Astrocyte (in vitro differentiated cells and primary cell): ENCODE measurements around the gene LIF. TPM values are rescaled to one million over a fixed set of nuclear protein-coding genes. Genes with fewer than 3 reads are reported as not detected.
A peak's percentile ranks its signal among the peaks of the same experiment; 100 is the strongest.

Source experiments
- DNase-seq: peaks from one replicate; pipeline ENCODE4 v3.0.0-alpha.2; 2010; ENCODE audit warnings: low read depth
- FAIRE-seq: peaks from 2 replicates; lab custom pipeline; 2011; peaks lifted over from hg19 to GRCh38; lab: Jason Lieb, UNC
- H2AFZ ChIP-seq: 2 replicates; pipeline ENCODE4 v1.6.0; 2012; ENCODE audit warnings: low read depth, low read length, inconsistent platforms
- H3K27ac ChIP-seq: 2 replicates; pipeline ENCODE4 v1.5.1; 2011; ENCODE audit warnings: low read depth, low read length, inconsistent platforms
- H3K27me3 ChIP-seq: 2 replicates; pipeline ENCODE4 v1.6.0; 2011; ENCODE audit warnings: low read length, inconsistent platforms; ENCODE audit not compliant: insufficient read depth
- H3K36me3 ChIP-seq: 2 replicates; pipeline ENCODE4 v1.5.1; 2011; ENCODE audit warnings: low read length, inconsistent platforms; ENCODE audit not compliant: insufficient read depth
- H3K4me1 ChIP-seq: 2 replicates; pipeline ENCODE4 v1.5.1; 2011; ENCODE audit warnings: low read length, inconsistent platforms; ENCODE audit not compliant: insufficient read depth
- H3K4me2 ChIP-seq: 2 replicates; pipeline ENCODE4 v1.6.0; 2012; ENCODE audit warnings: low read length, inconsistent platforms
- H3K4me3 ChIP-seq: 2 replicates; pipeline ENCODE4 v1.5.1; 2011; ENCODE audit warnings: low read depth, mild to moderate bottlenecking, low read length, inconsistent platforms; ENCODE audit not compliant: insufficient read depth
- H3K79me2 ChIP-seq: 2 replicates; pipeline ENCODE4 v1.6.0; 2012; ENCODE audit warnings: mild to moderate bottlenecking, low read length, inconsistent platforms; ENCODE audit not compliant: insufficient read depth
- H3K9ac ChIP-seq: 2 replicates; pipeline ENCODE4 v1.6.0; 2012; ENCODE audit warnings: mild to moderate bottlenecking, low read length, inconsistent platforms
- H3K9me3 ChIP-seq: 2 replicates; pipeline ENCODE4 v1.5.1; 2012; ENCODE audit warnings: low read depth, mild to moderate bottlenecking, low read length, inconsistent platforms; ENCODE audit not compliant: insufficient read depth
- H4K20me1 ChIP-seq: 2 replicates; pipeline ENCODE4 v1.6.0; 2012; ENCODE audit warnings: low read length, inconsistent platforms; ENCODE audit not compliant: insufficient read depth
- H3K27ac Mint-ChIP-seq: one replicate; pipeline ENCODE4 v1.8.0; 2021; ENCODE audit warnings: mild to moderate bottlenecking, mixed read lengths; ENCODE audit not compliant: unreplicated experiment
- H3K27me3 Mint-ChIP-seq: one replicate; pipeline ENCODE4 v1.8.0; 2021; ENCODE audit warnings: low read depth, mixed read lengths; ENCODE audit not compliant: unreplicated experiment
- H3K36me3 Mint-ChIP-seq: one replicate; pipeline ENCODE4 v1.8.0; 2021; ENCODE audit warnings: low read depth, mixed read lengths; ENCODE audit not compliant: unreplicated experiment
- H3K4me1 Mint-ChIP-seq: one replicate; pipeline ENCODE4 v1.8.0; 2021; ENCODE audit warnings: low read depth, mixed read lengths; ENCODE audit not compliant: unreplicated experiment
- H3K4me3 Mint-ChIP-seq: one replicate; pipeline ENCODE4 v1.8.0; 2021; ENCODE audit warnings: mild to moderate bottlenecking, moderate library complexity, mixed read lengths; ENCODE audit not compliant: unreplicated experiment
- H3K9me3 Mint-ChIP-seq: one replicate; pipeline ENCODE4 v1.8.0; 2021; ENCODE audit warnings: mild to moderate bottlenecking, mixed read lengths; ENCODE audit not compliant: unreplicated experiment
- EZH2 ChIP-seq: IDR thresholded peaks from 2 replicates; pipeline ENCODE4 v1.6.1; 2012; ENCODE audit warnings: mild to moderate bottlenecking, low read length, inconsistent platforms; ENCODE audit not compliant: insufficient read depth
- total RNA-seq: library from RNA; stranded (reverse); gene quantifications from 2 replicates; pipeline ENCODE4 v1.2.1, GENCODE V29; 2021
- TF ChIP-seq, protein P1 (sequence below): IDR thresholded peaks from 2 replicates; pipeline ENCODE4 v1.5.1; 2011; ENCODE audit warnings: low read depth, mild to moderate bottlenecking, inconsistent platforms, low read length, moderate library complexity; ENCODE audit not compliant: insufficient read depth

The LIF gene
- total RNA-seq, 1 donor from 2014 or later = 63.3 TPM

DNA sequence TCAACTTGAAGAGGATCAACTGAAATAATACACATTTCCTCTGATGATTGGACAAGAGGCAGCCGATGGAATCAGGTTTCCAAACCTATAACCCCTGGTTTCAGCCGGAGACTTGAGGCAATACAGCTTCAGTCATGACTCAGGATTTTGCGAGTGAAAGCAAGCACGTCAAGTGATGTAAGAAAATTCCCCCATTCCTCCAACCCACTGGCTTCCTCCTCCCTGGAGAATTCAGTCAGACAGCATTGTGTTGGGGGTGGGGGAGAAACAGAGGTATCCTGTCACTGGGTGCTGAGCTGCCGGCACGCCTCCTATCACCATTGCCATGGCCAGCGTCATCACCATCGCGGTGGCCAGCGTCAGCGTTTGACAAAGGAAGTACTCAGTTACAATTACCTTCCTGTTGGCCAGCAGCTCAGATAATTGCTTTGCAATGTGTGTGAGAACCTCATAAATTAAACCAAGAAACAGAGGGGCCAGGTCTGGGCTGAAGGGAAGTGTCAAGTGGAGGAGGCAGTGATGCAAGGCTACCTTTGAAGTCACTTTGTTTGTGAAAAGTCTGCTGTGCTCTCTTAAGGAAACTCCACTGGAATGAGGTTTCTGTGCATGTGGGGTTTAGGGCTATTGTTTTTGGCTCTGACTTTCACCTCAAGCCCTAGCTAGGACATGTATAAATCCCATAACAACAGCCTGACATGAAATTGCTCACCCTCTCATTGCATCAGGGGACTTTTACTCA is 50.2 kb downstream of the LIF start:
- Mint-ChIP-seq H3K4me1 (peaks cover 41% of the 10 kb centered on the region), H3K27ac (peak overlapping the region; percentile 99), H3K9me3 (peaks cover 3% of the 10 kb centered on the region), H3K36me3 (no peaks in the 10 kb centered on the region), H3K4me3 (peak overlapping the region; percentile 50), H3K27me3 (no peaks in the 10 kb centered on the region)
- peak overlapping the region; percentile 8 for H3K4me3 ChIP-seq
- H3K27me3 ChIP-seq = no peaks in the 10 kb centered on the region
- H3K9ac ChIP-seq = peak overlapping the region; percentile 91
- FAIRE-seq = peak; percentile 93
- TF ChIP-seq EZH2 = no peak
- TF ChIP-seq, protein P1, sequence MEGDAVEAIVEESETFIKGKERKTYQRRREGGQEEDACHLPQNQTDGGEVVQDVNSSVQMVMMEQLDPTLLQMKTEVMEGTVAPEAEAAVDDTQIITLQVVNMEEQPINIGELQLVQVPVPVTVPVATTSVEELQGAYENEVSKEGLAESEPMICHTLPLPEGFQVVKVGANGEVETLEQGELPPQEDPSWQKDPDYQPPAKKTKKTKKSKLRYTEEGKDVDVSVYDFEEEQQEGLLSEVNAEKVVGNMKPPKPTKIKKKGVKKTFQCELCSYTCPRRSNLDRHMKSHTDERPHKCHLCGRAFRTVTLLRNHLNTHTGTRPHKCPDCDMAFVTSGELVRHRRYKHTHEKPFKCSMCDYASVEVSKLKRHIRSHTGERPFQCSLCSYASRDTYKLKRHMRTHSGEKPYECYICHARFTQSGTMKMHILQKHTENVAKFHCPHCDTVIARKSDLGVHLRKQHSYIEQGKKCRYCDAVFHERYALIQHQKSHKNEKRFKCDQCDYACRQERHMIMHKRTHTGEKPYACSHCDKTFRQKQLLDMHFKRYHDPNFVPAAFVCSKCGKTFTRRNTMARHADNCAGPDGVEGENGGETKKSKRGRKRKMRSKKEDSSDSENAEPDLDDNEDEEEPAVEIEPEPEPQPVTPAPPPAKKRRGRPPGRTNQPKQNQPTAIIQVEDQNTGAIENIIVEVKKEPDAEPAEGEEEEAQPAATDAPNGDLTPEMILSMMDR = no peak
- H3K27ac ChIP-seq = peak overlapping the region; percentile 99
- peak overlapping the region; percentile 63 for H3K4me2 ChIP-seq
- no peaks in the 10 kb centered on the region for H3K9me3 ChIP-seq
- H2AFZ ChIP-seq = no peak overlapping the region
- peaks cover 35% of the 10 kb centered on the region for H3K4me1 ChIP-seq
- no peaks in the 10 kb centered on the region for H3K79me2 ChIP-seq
- no peaks in the 10 kb centered on the region for H3K36me3 ChIP-seq
- no peaks in the 10 kb centered on the region for H4K20me1 ChIP-seq
- DNase-seq = peak; percentile 100

DNA sequence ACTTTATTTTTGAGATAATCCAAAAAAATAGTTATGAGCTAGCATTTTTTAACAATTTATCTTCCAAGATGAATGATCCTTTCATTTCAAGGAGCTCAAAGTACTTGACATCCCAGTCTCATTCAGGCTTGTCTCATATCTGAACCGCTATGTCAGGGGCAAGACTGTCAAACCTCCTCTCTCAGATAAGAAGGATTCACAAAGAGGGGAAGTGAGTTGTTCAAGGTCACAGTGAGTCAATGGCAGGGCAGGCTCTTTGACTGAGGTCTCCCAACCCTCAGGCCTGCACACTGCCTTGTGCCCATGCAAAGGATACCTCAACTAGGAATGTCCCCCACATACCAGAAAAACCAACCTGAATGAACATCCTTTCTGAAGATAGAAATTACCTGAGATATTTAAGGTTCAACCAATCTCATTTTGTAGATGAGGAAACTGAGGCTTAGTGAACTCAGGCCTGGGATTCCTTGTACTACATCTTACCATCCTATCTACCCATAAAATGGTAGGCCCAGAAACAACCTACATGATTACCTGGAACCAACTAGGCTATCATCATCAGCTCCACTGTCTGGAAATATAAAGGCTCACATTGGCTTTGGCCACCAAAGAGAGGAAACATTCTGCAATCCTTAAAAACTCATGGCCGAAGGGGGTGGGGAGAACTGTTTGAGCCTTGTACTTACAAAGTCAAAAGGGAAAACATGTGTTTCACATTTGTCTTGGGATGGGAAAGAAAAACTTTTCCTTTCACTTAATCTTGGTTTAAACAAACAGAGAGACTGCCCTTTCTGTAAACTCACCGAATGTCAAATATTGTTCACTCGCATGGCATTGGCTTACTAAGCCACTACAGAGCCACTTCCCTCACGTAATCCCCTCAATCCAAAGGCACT is 51.1 kb downstream of the LIF start:
- Mint-ChIP-seq H3K36me3 (no peaks in the 10 kb centered on the region), H3K27ac (peak overlapping the region; percentile 99), H3K9me3 (no peaks in the 10 kb centered on the region), H3K4me3 (peak overlapping the region; percentile 41), H3K27me3 (no peaks in the 10 kb centered on the region), H3K4me1 (peaks cover 49% of the 10 kb centered on the region)
- Histone ChIP-seq H3K36me3 (no peaks in the 10 kb centered on the region), H3K9ac (peak overlapping the region; percentile 91), H3K79me2 (no peaks in the 10 kb centered on the region), H4K20me1 (no peaks in the 10 kb centered on the region), H3K27ac (peak overlapping the region; percentile 99), H3K27me3 (no peaks in the 10 kb centered on the region), H3K4me1 (peaks cover 43% of the 10 kb centered on the region), H3K4me3 (peak overlapping the region; percentile 14), H3K9me3 (no peaks in the 10 kb centered on the region), H2AFZ (no peak overlapping the region), H3K4me2 (peak overlapping the region; percentile 63)
- DNase-seq (no peak), FAIRE-seq (no peak)
- TF ChIP-seq, protein P1 = no peak
- TF ChIP-seq EZH2 = no peak
